ENCODE measurements around the gene CDC42BPG.

Gene CDC42BPG

GRCh38 chr11:64774144-64774543, 70.3 kb downstream of the CDC42BPG start:
- Histone ChIP-seq H4K20me1 (ENCODE audit: insufficient read depth, low read length) (peaks cover 13% of the 10 kb centered on the region), H3K9ac (ENCODE audit: low read length) (no peak overlapping the region), H3K79me2 (ENCODE audit: insufficient read depth, low read length) (peaks cover 27% of the 10 kb centered on the region), H3K9me2 (ENCODE audit: low read depth, low read length) (no peaks in the 10 kb centered on the region), H2AFZ (ENCODE audit: low read length) (no peak overlapping the region), H3K4me3 (ENCODE audit: low read depth, low read length, poor library complexity, severe bottlenecking) (no peak overlapping the region), H3F3A (ENCODE audit: insufficient read depth, low read length) (peaks cover 16% of the 10 kb centered on the region), H3K4me1 (ENCODE audit: insufficient read depth, low read length, severe bottlenecking) (peaks cover 58% of the 10 kb centered on the region), H3K9me3 (ENCODE audit: low read length) (no peaks in the 10 kb centered on the region), H3K4me2 (ENCODE audit: low read length) (no peak overlapping the region), H3K27ac (ENCODE audit: low read depth, low read length, poor library complexity, severe bottlenecking) (no peak overlapping the region), H3K27me3 (ENCODE audit: insufficient read depth, low read length) (no peaks in the 10 kb centered on the region), H3K36me3 (ENCODE audit: insufficient read depth, low read length) (peaks cover 84% of the 10 kb centered on the region)
- no peak for TF ChIP-seq CTCF (IDR thresholded peaks at IDR 0.05; ENCODE audit: low read length)
